Stomach smooth muscle (tissue), 2 donors: ENCODE results near the gene DDN.

Experiments
- H3K27ac ChIP-seq: one replicate; pipeline ENCODE4 v1.7.0; 2013; ENCODE audit warnings: mild to moderate bottlenecking, low read length, inconsistent platforms
- H3K27me3 ChIP-seq, 2 donors: one replicate each; pipeline ENCODE4 v1.7.0; 2013; ENCODE audit warnings: low read length in 2 of 2; ENCODE audit not compliant: insufficient read depth in 2 of 2, control insufficient read depth in 1 of 2
- H3K36me3 ChIP-seq, 2 donors: one replicate each; pipeline ENCODE4 v1.7.0; 2013; ENCODE audit warnings: low read length in 2 of 2; ENCODE audit not compliant: control insufficient read depth in 2 of 2, insufficient read depth in 2 of 2
- H3K4me1 ChIP-seq: one replicate; pipeline ENCODE4 v1.7.0; 2013; ENCODE audit warnings: low read length; ENCODE audit not compliant: control insufficient read depth, insufficient read depth
- H3K4me3 ChIP-seq, 2 donors: one replicate each; pipeline ENCODE4 v1.7.0; 2013; ENCODE audit warnings: low read length in 2 of 2
- H3K9ac ChIP-seq, 2 donors: one replicate each; pipeline ENCODE4 v1.7.0; 2013; ENCODE audit warnings: low read length in 2 of 2, mild to moderate bottlenecking in 1 of 2
- H3K9me3 ChIP-seq, 2 donors: one replicate each; pipeline ENCODE4 v1.7.0; 2013; ENCODE audit warnings: low read length in 2 of 2; ENCODE audit not compliant: control insufficient read depth in 2 of 2
- donor health status: healthy.
- donor health status: Pancreatic carcinoma.

The DDN gene

GRCh38 chr12:49031573-49032161 is 32.5 kb upstream of the DDN start:
- H3K36me3 ChIP-seq, result peaks cover 47 to 57% of the 10 kb centered on the region in 2 donors

GRCh38 chr12:49030714-49031572 is 31.8 kb upstream of the DDN start:
- H3K4me3 ChIP-seq, result no peak overlapping the region
- H3K36me3 ChIP-seq, result peaks cover 53 to 63% of the 10 kb centered on the region in 2 donors
- H3K9ac ChIP-seq, result no peak overlapping the region
- no peaks in the 10 kb centered on the region for H3K27me3 ChIP-seq
- no peaks in the 10 kb centered on the region for H3K9me3 ChIP-seq
- H3K4me1 ChIP-seq, result peaks cover 3% of the 10 kb centered on the region
- no peak overlapping the region for H3K27ac ChIP-seq

More at GRCh38 chr12:49031573-49032161, 32.5 kb upstream of the DDN start:
- no peak overlapping the region for H3K4me3 ChIP-seq
- H3K4me1 ChIP-seq, result peaks cover 3% of the 10 kb centered on the region
- H3K9ac ChIP-seq, result no peak overlapping the region
- H3K9me3 ChIP-seq, result no peaks in the 10 kb centered on the region
- H3K27me3 ChIP-seq, result no peaks in the 10 kb centered on the region
- no peak overlapping the region for H3K27ac ChIP-seq

- H3K9me3 ChIP-seq, result no peaks in the 10 kb centered on the region
- no peak overlapping the region for H3K4me3 ChIP-seq
- peaks cover 3% of the 10 kb centered on the region for H3K4me1 ChIP-seq
- no peak overlapping the region for H3K9ac ChIP-seq
- no peaks in the 10 kb centered on the region for H3K27me3 ChIP-seq
- H3K27ac ChIP-seq, result no peak overlapping the region
- H3K36me3 ChIP-seq, result peaks cover 59 to 70% of the 10 kb centered on the region in 2 donors
Observed at GRCh38 chr12:49030119-49030518, 30.9 kb upstream of the DDN start.

- H3K9me3 ChIP-seq, result no peaks in the 10 kb centered on the region
- H3K4me3 ChIP-seq, result no peak overlapping the region
- H3K27ac ChIP-seq, result no peak overlapping the region
- H3K27me3 ChIP-seq, result no peaks in the 10 kb centered on the region
- H3K36me3 ChIP-seq, result peaks cover 69 to 71% of the 10 kb centered on the region in 2 donors
- no peak overlapping the region for H3K9ac ChIP-seq
- H3K4me1 ChIP-seq, result peaks cover 3% of the 10 kb centered on the region
Observed at GRCh38 chr12:49028666-49029275, 29.6 kb upstream of the DDN start.

- Histone ChIP-seq H3K9me3 (no peaks in the 10 kb centered on the region), H3K27me3 (no peaks in the 10 kb centered on the region), H3K4me3 (no peak overlapping the region), H3K9ac (no peak overlapping the region), H3K27ac (no peak overlapping the region), H3K36me3 (peaks cover 73 to 77% of the 10 kb centered on the region in 2 donors), H3K4me1 (no peaks in the 10 kb centered on the region)
Observed at GRCh38 chr12:49027846-49028555, 28.8 kb upstream of the DDN start.

- H3K4me1 ChIP-seq, result no peaks in the 10 kb centered on the region
- peaks cover 74% of the 10 kb centered on the region in 2 donors for H3K36me3 ChIP-seq
- no peaks in the 10 kb centered on the region for H3K27me3 ChIP-seq
- no peak overlapping the region for H3K27ac ChIP-seq
- no peak overlapping the region for H3K4me3 ChIP-seq
- H3K9ac ChIP-seq, result no peak overlapping the region
- no peaks in the 10 kb centered on the region for H3K9me3 ChIP-seq
Observed at GRCh38 chr12:49026678-49027480, 27.7 kb upstream of the DDN start.

- Histone ChIP-seq H3K27ac (no peak overlapping the region), H3K4me3 (no peak overlapping the region), H3K4me1 (no peaks in the 10 kb centered on the region), H3K9ac (no peak overlapping the region), H3K36me3 (peaks cover 78 to 80% of the 10 kb centered on the region in 2 donors), H3K27me3 (no peaks in the 10 kb centered on the region), H3K9me3 (no peaks in the 10 kb centered on the region)
Observed at GRCh38 chr12:49026101-49026500, 26.9 kb upstream of the DDN start.

GRCh38 chr12:49025463-49025862 is 26.3 kb upstream of the DDN start:
- no peak overlapping the region for H3K9ac ChIP-seq
- no peaks in the 10 kb centered on the region for H3K4me1 ChIP-seq
- H3K27me3 ChIP-seq, result no peaks in the 10 kb centered on the region
- H3K4me3 ChIP-seq, result no peak overlapping the region
- no peak overlapping the region for H3K27ac ChIP-seq
- no peaks in the 10 kb centered on the region for H3K9me3 ChIP-seq
- H3K36me3 ChIP-seq, result peaks cover 78 to 80% of the 10 kb centered on the region in 2 donors

- Histone ChIP-seq H3K4me3 (no peak overlapping the region), H3K9me3 (no peaks in the 10 kb centered on the region), H3K9ac (no peak overlapping the region), H3K36me3 (peaks cover 70 to 76% of the 10 kb centered on the region in 2 donors), H3K4me1 (no peaks in the 10 kb centered on the region), H3K27me3 (no peaks in the 10 kb centered on the region), H3K27ac (no peak overlapping the region)
Observed at GRCh38 chr12:49024543-49024942, 25.4 kb upstream of the DDN start.

GRCh38 chr12:49023812-49024211 is 24.6 kb upstream of the DDN start:
- Histone ChIP-seq H3K27ac (no peak overlapping the region), H3K4me1 (no peaks in the 10 kb centered on the region), H3K9ac (no peak overlapping the region), H3K4me3 (no peak overlapping the region), H3K9me3 (no peaks in the 10 kb centered on the region), H3K27me3 (no peaks in the 10 kb centered on the region), H3K36me3 (peaks cover 63 to 70% of the 10 kb centered on the region in 2 donors)
